BLaER1 treated with 17β-estradiol and CSF1 and Interleukin-3, amounts not matched to agents 10 nM and 100 nM (cell line): ENCODE results near the gene TMEM109.

ENCODE experiments used
- H3K27ac ChIP-seq, 11 experiments: shearing (Covaris generic); formaldehyde crosslinking; 2 replicates each; pipeline ENCODE4 v1.8.1; 2022
- H3K27me3 ChIP-seq, 11 experiments: shearing (Covaris generic); formaldehyde crosslinking; 2 replicates each; pipeline ENCODE4 v1.8.1; 2022
- H3K36me3 ChIP-seq, 11 experiments: shearing (Covaris generic); formaldehyde crosslinking; 2 replicates each; pipeline ENCODE4 v1.8.1; 2022
- H3K4me1 ChIP-seq, 10 experiments: shearing (Covaris generic); formaldehyde crosslinking; 2 replicates each; pipeline ENCODE4 v1.8.1; 2022
- H3K4me2 ChIP-seq, 11 experiments: shearing (Covaris generic); formaldehyde crosslinking; 2 replicates each; pipeline ENCODE4 v1.8.1; 2022
- H3K4me3 ChIP-seq, 10 experiments: shearing (Covaris generic); formaldehyde crosslinking; 2 replicates each; pipeline ENCODE4 v1.8.1; 2022
- H3K9ac ChIP-seq, 11 experiments: shearing (Covaris generic); formaldehyde crosslinking; 2 replicates each; pipeline ENCODE4 v1.8.1; 2022
- H3K9me3 ChIP-seq, 11 experiments: shearing (Covaris generic); formaldehyde crosslinking; replicated peaks in 1 of 11; 2 replicates each; pipeline ENCODE4 v1.8.1; 2022
- H4K20me1 ChIP-seq, 11 experiments: shearing (Covaris generic); formaldehyde crosslinking; 2 replicates each; pipeline ENCODE4 v1.8.1; 2022
- Cebpa-rat ChIP-seq, 11 experiments: shearing (Covaris generic); IDR thresholded peaks; 2 replicates each; pipeline ENCODE4 v1.8.1; 2022

TMEM109 gene

GRCh38 chr11:60875366-60876167 lies 38.4 kb upstream of the TMEM109 start:
- no peak overlapping the region for H3K4me3 ChIP-seq
- H3K4me1 ChIP-seq, result peaks cover 25 to 40% (median 38%) of the 10 kb centered on the region in 10 experiments
- no peak overlapping the region for H3K9ac ChIP-seq
- no peak for TF ChIP-seq Cebpa-rat (IDR thresholded peaks at IDR 0.05)
- peaks cover 0 to 6% (median 0%) of the 10 kb centered on the region in 11 experiments; a peak in 3 of 22 replicates for H4K20me1 ChIP-seq
- H3K36me3 ChIP-seq, result peaks cover 13 to 56% (median 27%) of the 10 kb centered on the region in 11 experiments; a peak in 21 of 22 replicates
- H3K27me3 ChIP-seq, result no peaks in the 10 kb centered on the region
- H3K9me3 ChIP-seq, result no peaks in the 10 kb centered on the region
- no peak overlapping the region for H3K4me2 ChIP-seq
- H3K27ac ChIP-seq, result 0 out of 22 replicates have a peak overlapping the region, but pooled peaks of 1 of the 11 experiments have one; percentile 5

DNA sequence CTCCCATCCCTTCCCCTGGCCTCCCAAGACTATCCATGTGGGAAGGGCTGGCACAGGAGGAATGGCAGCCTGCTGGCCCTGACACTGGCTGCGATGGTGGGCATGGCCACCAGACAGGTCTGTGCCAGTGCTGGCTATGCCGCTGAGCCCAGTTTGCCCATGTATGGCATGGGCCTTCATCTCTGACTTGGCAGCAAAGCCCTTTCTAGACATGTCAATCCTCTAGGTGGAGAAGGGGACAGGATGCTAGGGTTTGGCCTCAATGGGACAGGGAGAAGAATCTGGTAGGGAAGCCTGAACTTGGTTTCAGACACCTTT lies 37.8 kb upstream of the TMEM109 start:
- no peak overlapping the region for H3K4me2 ChIP-seq
- peaks cover 25 to 37% (median 33%) of the 10 kb centered on the region in 10 experiments for H3K4me1 ChIP-seq
- no peak overlapping the region for H3K27ac ChIP-seq
- H3K9me3 ChIP-seq, result no peaks in the 10 kb centered on the region
- H3K4me3 ChIP-seq, result no peak overlapping the region
- H3K9ac ChIP-seq, result no peak overlapping the region
- no peaks in the 10 kb centered on the region for H3K27me3 ChIP-seq
- H3K36me3 ChIP-seq, result peaks cover 13 to 62% (median 32%) of the 10 kb centered on the region in 11 experiments
- TF ChIP-seq Cebpa-rat (IDR thresholded peaks at IDR 0.05), result no peak
- H4K20me1 ChIP-seq, result peaks cover 0 to 7% (median 0%) of the 10 kb centered on the region in 11 experiments; a peak in 3 of 22 replicates

DNA sequence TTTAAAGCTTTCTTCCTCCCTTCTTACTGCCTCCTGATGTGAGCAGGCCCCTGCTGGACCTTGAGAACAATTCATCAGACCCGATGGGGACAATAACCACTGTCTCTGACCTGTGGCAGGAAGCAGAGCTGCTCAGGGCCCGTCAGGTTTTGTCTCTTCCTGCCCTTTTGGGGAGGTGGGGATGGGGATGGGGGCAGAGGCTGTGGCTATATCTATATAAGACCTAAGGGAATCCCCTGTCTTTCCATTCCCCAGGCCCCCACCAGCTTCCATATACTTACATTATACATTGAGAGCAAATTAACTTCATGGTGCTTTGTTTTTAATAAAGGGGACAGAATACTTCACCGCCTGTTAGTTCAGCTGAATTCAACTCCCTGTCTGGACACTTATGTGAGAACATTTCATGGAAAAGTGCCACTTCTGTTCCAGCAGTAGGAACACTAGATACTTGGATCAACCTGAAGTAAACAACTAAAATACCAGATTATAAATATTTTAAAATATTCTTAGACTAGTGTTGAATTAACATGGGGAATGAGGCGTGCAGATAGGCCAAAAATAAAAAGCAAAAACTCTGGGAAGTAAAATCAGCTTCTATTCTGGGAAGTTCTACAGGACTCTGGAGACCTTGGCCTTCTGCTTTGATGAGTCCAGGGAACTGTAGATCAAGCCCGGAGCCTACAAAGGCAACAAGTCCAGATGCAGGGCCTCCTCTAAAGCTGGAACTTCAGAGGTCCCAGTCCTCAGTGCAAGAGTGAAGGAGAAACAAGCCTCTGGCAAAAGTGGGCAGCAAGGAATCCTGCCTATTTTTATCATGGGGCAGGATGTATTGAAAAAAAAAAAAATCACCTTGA lies 35.5 kb upstream of the TMEM109 start:
- Histone ChIP-seq H3K9ac (no peak overlapping the region), H3K4me3 (no peak overlapping the region)

GRCh38 chr11:60879104-60879503 lies 34.9 kb upstream of the TMEM109 start:
- Histone ChIP-seq H3K27me3 (no peaks in the 10 kb centered on the region), H3K9ac (no peak overlapping the region), H3K4me1 (peaks cover 0 to 12% (median 6%) of the 10 kb centered on the region in 10 experiments; a peak in 9 of 20 replicates), H3K27ac (no peak overlapping the region), H3K36me3 (peaks cover 13 to 70% (median 33%) of the 10 kb centered on the region in 11 experiments), H3K4me2 (no peak overlapping the region), H3K4me3 (no peak overlapping the region), H3K9me3 (no peaks in the 10 kb centered on the region), H4K20me1 (peaks cover 0 to 7% (median 0%) of the 10 kb centered on the region in 11 experiments; a peak in 3 of 22 replicates)
- no peak for TF ChIP-seq Cebpa-rat (IDR thresholded peaks at IDR 0.05)

More for the DNA sequence above, 35.5 kb upstream of the TMEM109 start:
- Histone ChIP-seq H3K9me3 (no peaks in the 10 kb centered on the region), H3K36me3 (peaks cover 13 to 70% (median 33%) of the 10 kb centered on the region in 11 experiments), H3K27me3 (no peaks in the 10 kb centered on the region), H3K4me1 (peaks cover 2 to 14% (median 10%) of the 10 kb centered on the region in 10 experiments), H3K27ac (no peak overlapping the region), H4K20me1 (peaks cover 0 to 7% (median 0%) of the 10 kb centered on the region in 11 experiments; a peak in 3 of 22 replicates), H3K4me2 (no peak overlapping the region)
- TF ChIP-seq Cebpa-rat (IDR thresholded peaks at IDR 0.05), result no peak

DNA sequence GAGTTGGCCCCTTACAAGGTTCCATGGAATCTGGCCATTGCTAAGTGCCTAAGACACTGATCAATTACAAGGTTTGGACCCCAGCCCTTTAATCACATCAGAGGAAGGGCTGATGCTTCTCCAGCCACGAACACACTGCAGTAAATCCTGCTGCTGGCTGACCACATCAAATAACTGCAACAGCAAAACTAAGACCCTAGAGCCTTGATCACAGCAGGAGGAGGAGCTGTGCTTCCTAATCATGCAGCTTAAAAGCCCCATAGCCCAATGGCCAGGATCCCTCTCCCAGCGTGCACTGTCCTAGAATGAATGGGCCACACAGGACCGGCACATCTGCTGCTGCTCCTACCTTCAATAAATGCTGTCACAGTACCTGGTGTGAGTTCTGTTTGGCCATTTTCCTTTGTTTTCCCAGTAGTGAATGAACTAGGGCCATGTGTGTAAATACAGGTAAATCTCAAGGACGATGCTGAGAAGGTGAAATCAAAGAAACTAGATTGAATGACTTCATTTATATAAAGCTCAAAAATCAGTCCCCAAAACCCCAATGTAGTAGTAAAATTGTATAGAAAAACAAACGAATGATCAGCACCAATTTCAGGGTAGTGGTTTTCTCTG lies 33.9 kb upstream of the TMEM109 start:
- Histone ChIP-seq H3K9me3 (no peaks in the 10 kb centered on the region), H3K27ac (no peak overlapping the region), H3K4me3 (no peak overlapping the region), H3K27me3 (no peaks in the 10 kb centered on the region), H3K9ac (0 out of 22 replicates have a peak overlapping the region, but pooled peaks of 1 of the 11 experiments have one; percentile 26), H3K4me1 (peaks cover 0 to 12% (median 6%) of the 10 kb centered on the region in 10 experiments; a peak in 8 of 20 replicates), H4K20me1 (peaks cover 0 to 7% (median 0%) of the 10 kb centered on the region in 11 experiments; a peak in 3 of 22 replicates), H3K36me3 (peaks cover 13 to 62% (median 33%) of the 10 kb centered on the region in 11 experiments), H3K4me2 (peak overlapping the region in 2 of 11 experiments; percentile 16 to 38; a peak in 3 of 22 replicates)
- TF ChIP-seq Cebpa-rat (IDR thresholded peaks at IDR 0.05), result no peak

GRCh38 chr11:60880643-60881282 lies 33.2 kb upstream of the TMEM109 start:
- Histone ChIP-seq H3K9me3 (no peaks in the 10 kb centered on the region), H3K9ac (peak overlapping the region in 1 of 11 experiments; percentile 17; a peak in 1 of 22 replicates), H3K4me1 (peaks cover 0 to 12% (median 6%) of the 10 kb centered on the region in 10 experiments; a peak in 8 of 20 replicates), H3K27ac (no peak overlapping the region), H3K4me2 (no peak overlapping the region), H3K27me3 (no peaks in the 10 kb centered on the region), H4K20me1 (peaks cover 0 to 7% (median 0%) of the 10 kb centered on the region in 11 experiments; a peak in 3 of 22 replicates), H3K4me3 (no peak overlapping the region), H3K36me3 (peaks cover 13 to 57% (median 33%) of the 10 kb centered on the region in 11 experiments)
- TF ChIP-seq Cebpa-rat (IDR thresholded peaks at IDR 0.05), result no peak

DNA sequence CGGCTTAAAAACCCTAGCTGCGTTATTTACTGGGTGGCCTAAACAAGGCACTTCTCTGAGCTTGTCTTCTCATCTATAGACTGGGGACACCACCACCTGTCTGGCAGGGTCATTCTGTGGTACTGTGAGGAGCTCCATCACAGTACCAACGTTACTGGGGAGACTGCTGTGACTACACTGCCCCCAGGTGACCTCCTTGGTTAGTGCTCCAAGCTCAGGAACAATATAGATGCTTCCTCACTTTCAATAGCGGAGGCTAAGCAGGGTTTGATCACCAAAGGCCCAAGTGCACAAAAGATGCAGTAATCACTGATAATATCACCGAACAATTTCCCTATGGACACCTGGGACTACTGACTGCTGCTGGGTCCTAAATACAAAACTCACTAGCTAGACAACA lies 26.4 kb upstream of the TMEM109 start:
- H3K36me3 ChIP-seq, result peaks cover 19 to 40% (median 31%) of the 10 kb centered on the region in 11 experiments; a peak in 20 of 22 replicates
- H3K9ac ChIP-seq, result no peak overlapping the region
- no peak for TF ChIP-seq Cebpa-rat (IDR thresholded peaks at IDR 0.05)
- no peaks in the 10 kb centered on the region for H3K9me3 ChIP-seq
- peaks cover 0 to 27% (median 18%) of the 10 kb centered on the region in 11 experiments; a peak in 12 of 22 replicates for H4K20me1 ChIP-seq
- H3K4me1 ChIP-seq, result peaks cover 0 to 8% (median 0%) of the 10 kb centered on the region in 10 experiments; a peak in 3 of 20 replicates
- no peak overlapping the region for H3K4me2 ChIP-seq
- no peak overlapping the region for H3K27ac ChIP-seq
- H3K4me3 ChIP-seq, result no peak overlapping the region
- no peaks in the 10 kb centered on the region for H3K27me3 ChIP-seq

DNA sequence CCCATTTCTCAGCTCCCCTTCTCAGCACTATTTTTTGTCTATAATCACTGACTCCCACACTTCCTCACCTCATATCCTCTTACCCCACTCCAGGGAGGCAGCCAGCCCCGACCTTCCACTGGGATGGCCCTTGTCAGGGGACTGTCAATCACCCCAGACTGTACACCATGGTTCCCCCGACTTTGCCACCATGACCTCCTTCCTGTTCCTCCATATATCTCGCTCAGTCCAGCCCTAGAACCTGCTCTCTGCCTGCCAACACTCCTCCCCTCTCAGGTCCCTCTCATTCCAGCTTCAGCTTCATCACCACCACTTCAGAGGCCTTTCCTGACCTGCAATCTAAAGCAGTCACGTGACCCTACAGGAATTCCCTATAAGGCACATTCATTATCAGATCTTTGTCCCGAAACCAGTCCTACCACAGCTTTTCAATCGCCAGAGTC lies 24.1 kb upstream of the TMEM109 start:
- H3K27me3 ChIP-seq, result no peaks in the 10 kb centered on the region
- H3K36me3 ChIP-seq, result peaks cover 34 to 63% (median 54%) of the 10 kb centered on the region in 11 experiments
- H3K4me2 ChIP-seq, result no peak overlapping the region

More for the DNA sequence above, 24.1 kb upstream of the TMEM109 start:
- no peak overlapping the region for H3K4me3 ChIP-seq
- H3K27ac ChIP-seq, result no peak overlapping the region
- no peak overlapping the region for H3K9ac ChIP-seq
- no peaks in the 10 kb centered on the region for H3K9me3 ChIP-seq
- peaks cover 0 to 49% (median 24%) of the 10 kb centered on the region in 11 experiments; a peak in 12 of 22 replicates for H4K20me1 ChIP-seq
- no peak for TF ChIP-seq Cebpa-rat (IDR thresholded peaks at IDR 0.05)
- peaks cover 0 to 7% (median 0%) of the 10 kb centered on the region in 10 experiments; a peak in 3 of 20 replicates for H3K4me1 ChIP-seq
